ENCODE data around the gene MRPL41.
"Not testable (repeated sequence)": the region's sequence is repeated elsewhere in the genome, so short reads cannot be mapped to it uniquely, and the experiment has no call there.

The MRPL41 gene

GRCh38 chr9:137590123-137590468 lies 38.4 kb downstream of the MRPL41 start:
- Histone ChIP-seq H3K9ac (ENCODE audit: low read length) (peak overlapping the region; percentile 90), H3K9me3 (ENCODE audit: control insufficient read depth, low read length) (no peaks in the 10 kb centered on the region), H3K4me3 (ENCODE audit: low read length) (peak overlapping the region; percentile 88), H3K27me3 (replicated peaks; ENCODE audit: control insufficient read depth, insufficient read depth, low read length) (no peaks in the 10 kb centered on the region), H3K36me3 (ENCODE audit: control insufficient read depth, insufficient read depth, low read length, severe bottlenecking) (peaks cover 30% of the 10 kb centered on the region), H3K4me1 (ENCODE audit: control insufficient read depth, insufficient read depth, low read length) (peaks cover 13% of the 10 kb centered on the region)
- no peak for DNase-seq (ENCODE audit: low read depth)

DNA sequence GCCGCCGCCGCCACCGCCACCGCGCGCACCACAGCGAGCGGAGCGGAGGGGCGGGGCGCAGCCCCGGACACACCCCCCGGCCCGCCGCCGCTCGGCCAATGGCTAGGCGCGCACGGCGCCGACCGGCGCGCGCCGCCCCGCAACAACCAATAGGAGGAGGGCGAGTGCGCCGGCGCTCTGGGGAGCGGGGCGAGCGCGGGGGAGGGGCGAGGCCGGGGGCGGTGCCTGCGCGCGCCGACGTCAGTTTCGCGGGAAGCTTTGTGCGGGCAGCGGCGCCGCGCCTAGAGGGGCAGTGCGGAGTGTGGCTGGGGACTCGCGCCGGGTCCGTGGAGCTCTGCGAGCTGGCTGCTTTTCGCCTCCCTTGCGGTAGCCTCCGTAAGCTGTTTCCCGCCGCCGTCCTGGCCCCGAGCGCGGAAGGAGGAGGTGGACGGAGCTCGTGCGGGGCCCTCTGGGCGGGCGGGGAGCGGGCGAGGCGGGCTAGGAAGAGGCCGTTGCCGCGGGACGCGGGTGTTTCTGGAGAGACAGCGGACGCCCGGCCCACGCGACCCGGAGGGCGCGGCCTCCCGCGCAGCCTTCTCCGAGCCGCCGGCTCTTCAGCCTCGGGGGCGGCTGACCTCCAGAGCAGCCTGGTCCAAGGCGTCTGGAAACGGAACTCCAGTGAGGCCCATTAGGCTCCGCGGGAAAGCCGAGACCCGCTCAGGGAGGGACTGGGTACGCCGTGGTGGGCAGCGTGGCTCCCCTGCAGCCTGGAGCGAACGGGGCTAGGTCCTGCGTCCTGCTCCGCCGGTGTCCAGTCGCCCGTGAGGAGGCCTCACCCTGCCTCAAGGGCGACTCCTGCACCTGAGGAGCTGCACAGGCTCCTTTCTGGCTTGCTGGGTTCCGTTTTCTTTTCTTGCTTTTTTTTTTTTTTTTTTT lies 39.0 kb downstream of the MRPL41 start, which contains the start of gene ZMYND19:
ZMYND19 (minus strand) TSS at position 44 of the 915 bp plus-strand sequence. CDS start 249 bp downstream, outside the sequence.
- DNase-seq (ENCODE audit: low read depth) = peak; percentile 97
- Histone ChIP-seq H3K9me3 (ENCODE audit: control insufficient read depth, low read length) (no peaks in the 10 kb centered on the region), H3K36me3 (ENCODE audit: control insufficient read depth, insufficient read depth, low read length, severe bottlenecking) (peaks cover 26% of the 10 kb centered on the region)

DNA sequence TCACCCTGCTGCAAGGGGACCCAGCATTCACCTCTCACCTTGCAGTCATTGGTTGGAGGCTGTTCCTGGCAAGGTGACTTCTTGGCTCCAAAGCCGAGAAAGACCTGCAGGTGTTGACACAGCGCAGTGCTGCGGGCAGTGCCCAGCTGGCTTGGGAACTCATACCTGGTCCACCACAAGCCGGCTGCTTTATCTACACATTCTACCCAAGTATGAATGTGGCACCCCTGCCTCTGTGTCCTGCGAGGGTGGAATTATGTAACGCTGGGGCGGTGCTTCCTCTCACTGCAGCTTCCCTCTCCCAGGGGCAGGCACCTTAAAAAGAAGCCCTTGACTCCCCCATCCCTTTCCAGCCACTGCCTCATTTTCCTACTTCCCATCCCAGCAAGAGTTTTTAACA lies 41.1 kb downstream of the MRPL41 start:
- H3K9me3 ChIP-seq (ENCODE audit: control insufficient read depth, low read length) = no peaks in the 10 kb centered on the region
- H3K9ac ChIP-seq (ENCODE audit: low read length) = no peak overlapping the region
- H3K4me1 ChIP-seq (ENCODE audit: control insufficient read depth, insufficient read depth, low read length) = peaks cover 13% of the 10 kb centered on the region
- H3K36me3 ChIP-seq (ENCODE audit: control insufficient read depth, insufficient read depth, low read length, severe bottlenecking) = peaks cover 6% of the 10 kb centered on the region
- DNase-seq (ENCODE audit: low read depth) = no peak
- no peaks in the 10 kb centered on the region for H3K27me3 ChIP-seq (replicated peaks; ENCODE audit: control insufficient read depth, insufficient read depth, low read length)
- H3K4me3 ChIP-seq (ENCODE audit: low read length) = no peak overlapping the region

More for the DNA sequence above, 39.0 kb downstream of the MRPL41 start, which contains the start of gene ZMYND19:
- H3K9ac ChIP-seq (ENCODE audit: low read length) = peak within 1 kb of the TSS; percentile 90
- peaks cover 13% of the 10 kb centered on the region for H3K4me1 ChIP-seq (ENCODE audit: control insufficient read depth, insufficient read depth, low read length)
- H3K27me3 ChIP-seq (replicated peaks; ENCODE audit: control insufficient read depth, insufficient read depth, low read length) = no peaks in the 10 kb centered on the region
- H3K4me3 ChIP-seq (ENCODE audit: low read length) = peak within 1 kb of the TSS; percentile 88

GRCh38 chr9:137593176-137593575 lies 41.5 kb downstream of the MRPL41 start:
- Histone ChIP-seq H3K9ac (ENCODE audit: low read length) (no peak overlapping the region), H3K36me3 (ENCODE audit: control insufficient read depth, insufficient read depth, low read length, severe bottlenecking) (peaks cover 2% of the 10 kb centered on the region), H3K27me3 (replicated peaks; ENCODE audit: control insufficient read depth, insufficient read depth, low read length) (no peaks in the 10 kb centered on the region), H3K4me3 (ENCODE audit: low read length) (no peak overlapping the region), H3K4me1 (ENCODE audit: control insufficient read depth, insufficient read depth, low read length) (peaks cover 13% of the 10 kb centered on the region), H3K9me3 (ENCODE audit: control insufficient read depth, low read length) (no peaks in the 10 kb centered on the region)
- no peak for DNase-seq (ENCODE audit: low read depth)

- H3K36me3 ChIP-seq (ENCODE audit: control insufficient read depth, insufficient read depth, low read length, severe bottlenecking); H3K4me3 ChIP-seq (ENCODE audit: low read length); DNase-seq (ENCODE audit: low read depth); H3K9me3 ChIP-seq (ENCODE audit: control insufficient read depth, low read length); H3K9ac ChIP-seq (ENCODE audit: low read length); H3K27me3 ChIP-seq (replicated peaks; ENCODE audit: control insufficient read depth, insufficient read depth, low read length); H3K4me1 ChIP-seq (ENCODE audit: control insufficient read depth, insufficient read depth, low read length): not testable (repeated sequence)
Observed at GRCh38 chr9:137596577-137596976, 44.9 kb downstream of the MRPL41 start.

DNA sequence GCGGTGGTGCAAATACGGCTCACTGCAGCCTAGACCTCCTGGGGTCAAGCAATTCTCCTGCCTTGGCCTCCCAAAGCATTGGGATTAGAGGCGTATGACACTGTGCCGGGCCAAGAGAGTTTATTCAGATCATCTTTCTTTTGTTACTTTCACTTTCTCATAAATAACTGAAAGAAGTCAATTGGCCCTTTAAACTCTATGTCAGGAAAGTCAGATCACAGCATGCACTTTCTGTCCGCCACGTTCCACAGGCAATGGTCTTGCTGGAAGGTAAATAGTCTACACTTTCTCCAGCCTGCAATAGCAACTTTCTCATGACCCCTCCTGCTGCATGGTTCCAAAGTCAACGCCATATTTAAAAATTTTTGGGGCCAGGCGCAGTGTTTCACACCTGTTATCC lies 47.3 kb downstream of the MRPL41 start:
- Histone ChIP-seq H3K4me3 (ENCODE audit: low read length) (no peak overlapping the region), H3K36me3 (ENCODE audit: control insufficient read depth, insufficient read depth, low read length, severe bottlenecking) (no peaks in the 10 kb centered on the region), H3K9me3 (ENCODE audit: control insufficient read depth, low read length) (no peaks in the 10 kb centered on the region), H3K27me3 (replicated peaks; ENCODE audit: control insufficient read depth, insufficient read depth, low read length) (no peaks in the 10 kb centered on the region), H3K4me1 (ENCODE audit: control insufficient read depth, insufficient read depth, low read length) (no peaks in the 10 kb centered on the region), H3K9ac (ENCODE audit: low read length) (no peak overlapping the region)
- DNase-seq (ENCODE audit: low read depth) = no peak

All from adipocyte (in vitro differentiated cells).